ENCODE results near the gene NHSL2. TPM values are rescaled to one million over a fixed set of nuclear protein-coding genes. Genes with fewer than 3 reads are reported as not detected.

Gene NHSL2
- total RNA-seq, 2 experiments from 2014 or later, result 0.50 to 0.70 TPM

- ChIA-PET POLR2A (no interaction called here), CTCF (interaction anchor here (1.6 kb wide), 1 partner anchor 58 kb away, joined by 3 read pairs; no protein-coding TSS in a partner anchor)
- Mint-ChIP-seq H3K36me3 (ENCODE audit: low read depth) (no peaks in the 10 kb centered on the region), H3K4me1 (ENCODE audit: low read depth) (peaks cover 5% of the 10 kb centered on the region), H3K9me3 (ENCODE audit: insufficient read depth) (no peaks in the 10 kb centered on the region), H3K4me3 (no peak overlapping the region), H3K27me3 (ENCODE audit: low read depth) (peaks cover 22% of the 10 kb centered on the region), H3K27ac (no peak overlapping the region)
- DNase-seq, result no peak
- no peak for ATAC-seq
Measured at GRCh38 chrX:72079607-72080006, 169.0 kb downstream of the NHSL2 start.

GRCh38 chrX:72080150-72080549 lies 169.5 kb downstream of the NHSL2 start:
- Mint-ChIP-seq H3K9me3 (ENCODE audit: insufficient read depth) (no peaks in the 10 kb centered on the region), H3K4me3 (no peak overlapping the region), H3K4me1 (ENCODE audit: low read depth) (peaks cover 5% of the 10 kb centered on the region), H3K36me3 (ENCODE audit: low read depth) (no peaks in the 10 kb centered on the region), H3K27me3 (ENCODE audit: low read depth) (peaks cover 21% of the 10 kb centered on the region), H3K27ac (no peak overlapping the region)
- ChIA-PET POLR2A (no interaction called here), CTCF (interaction anchor here (1.6 kb wide), 1 partner anchor 59 kb away, joined by 3 read pairs; no protein-coding TSS in a partner anchor)
- no peak for DNase-seq
- ATAC-seq, result no peak

- peaks cover 5% of the 10 kb centered on the region for H3K4me1 Mint-ChIP-seq (ENCODE audit: low read depth)
- no peaks in the 10 kb centered on the region for H3K36me3 Mint-ChIP-seq (ENCODE audit: low read depth)
- H3K4me3 Mint-ChIP-seq, result no peak overlapping the region
- peaks cover 23% of the 10 kb centered on the region for H3K27me3 Mint-ChIP-seq (ENCODE audit: low read depth)
- DNase-seq (no peak), ATAC-seq (no peak)
- CTCF ChIA-PET, result interaction anchor here (1.6 kb wide), 1 partner anchor 60 kb away, joined by 3 read pairs; no protein-coding TSS in a partner anchor
- POLR2A ChIA-PET, result no interaction called here
- no peaks in the 10 kb centered on the region for H3K9me3 Mint-ChIP-seq (ENCODE audit: insufficient read depth)
- no peak overlapping the region for H3K27ac Mint-ChIP-seq
Measured at GRCh38 chrX:72080800-72081199, 170.2 kb downstream of the NHSL2 start.

- no peaks in the 10 kb centered on the region for H3K36me3 Mint-ChIP-seq (ENCODE audit: low read depth)
- POLR2A ChIA-PET, result no interaction called here
- H3K4me3 Mint-ChIP-seq, result no peak overlapping the region
- H3K27ac Mint-ChIP-seq, result no peak overlapping the region
- peaks cover 24% of the 10 kb centered on the region for H3K27me3 Mint-ChIP-seq (ENCODE audit: low read depth)
- H3K4me1 Mint-ChIP-seq (ENCODE audit: low read depth), result peaks cover 5% of the 10 kb centered on the region
- CTCF ChIA-PET, result no interaction called here
- DNase-seq, result no peak
- no peaks in the 10 kb centered on the region for H3K9me3 Mint-ChIP-seq (ENCODE audit: insufficient read depth)
- ATAC-seq, result no peak
Measured at GRCh38 chrX:72081605-72082320, 171.1 kb downstream of the NHSL2 start.

GRCh38 chrX:72083291-72083690 lies 172.6 kb downstream of the NHSL2 start:
- DNase-seq (no peak), ATAC-seq (no peak)
- ChIA-PET POLR2A (no interaction called here), CTCF (no interaction called here)
- H3K9me3 Mint-ChIP-seq (ENCODE audit: insufficient read depth), result no peaks in the 10 kb centered on the region
- no peak overlapping the region for H3K27ac Mint-ChIP-seq
- peaks cover 29% of the 10 kb centered on the region for H3K27me3 Mint-ChIP-seq (ENCODE audit: low read depth)
- no peak overlapping the region for H3K4me3 Mint-ChIP-seq
- peaks cover 2% of the 10 kb centered on the region for H3K4me1 Mint-ChIP-seq (ENCODE audit: low read depth)
- H3K36me3 Mint-ChIP-seq (ENCODE audit: low read depth), result no peaks in the 10 kb centered on the region

- Mint-ChIP-seq H3K4me1 (ENCODE audit: low read depth) (no peaks in the 10 kb centered on the region), H3K4me3 (no peak overlapping the region), H3K27me3 (ENCODE audit: low read depth) (peaks cover 29% of the 10 kb centered on the region), H3K36me3 (ENCODE audit: low read depth) (no peaks in the 10 kb centered on the region), H3K27ac (no peak overlapping the region), H3K9me3 (ENCODE audit: insufficient read depth) (no peaks in the 10 kb centered on the region)
- ChIA-PET POLR2A (no interaction called here), CTCF (no interaction called here)
- DNase-seq (no peak), ATAC-seq (no peak)
Measured at GRCh38 chrX:72084114-72084513, 173.5 kb downstream of the NHSL2 start.

- peaks cover 35% of the 10 kb centered on the region for H3K27me3 Mint-ChIP-seq (ENCODE audit: low read depth)
- no peaks in the 10 kb centered on the region for H3K36me3 Mint-ChIP-seq (ENCODE audit: low read depth)
- no peak overlapping the region for H3K27ac Mint-ChIP-seq
- ChIA-PET POLR2A (no interaction called here), CTCF (no interaction called here)
- no peak overlapping the region for H3K4me3 Mint-ChIP-seq
- H3K9me3 Mint-ChIP-seq (ENCODE audit: insufficient read depth), result no peaks in the 10 kb centered on the region
- no peak for ATAC-seq
- no peak for DNase-seq
- H3K4me1 Mint-ChIP-seq (ENCODE audit: low read depth), result no peaks in the 10 kb centered on the region
Measured at GRCh38 chrX:72086995-72087394, 176.3 kb downstream of the NHSL2 start.

GRCh38 chrX:72088761-72089160 lies 178.1 kb downstream of the NHSL2 start:
- DNase-seq, result no peak
- POLR2A ChIA-PET, result no interaction called here
- Mint-ChIP-seq H3K36me3 (ENCODE audit: low read depth) (no peaks in the 10 kb centered on the region), H3K27ac (no peak overlapping the region), H3K4me3 (no peak overlapping the region), H3K9me3 (ENCODE audit: insufficient read depth) (no peaks in the 10 kb centered on the region), H3K4me1 (ENCODE audit: low read depth) (no peaks in the 10 kb centered on the region), H3K27me3 (ENCODE audit: low read depth) (peaks cover 42% of the 10 kb centered on the region)
- no peak for ATAC-seq
- CTCF ChIA-PET, result no interaction called here

GRCh38 chrX:72089254-72089653 lies 178.6 kb downstream of the NHSL2 start:
- no peak for DNase-seq
- ATAC-seq, result no peak
- CTCF ChIA-PET, result no interaction called here
- no peaks in the 10 kb centered on the region for H3K9me3 Mint-ChIP-seq (ENCODE audit: insufficient read depth)
- H3K4me1 Mint-ChIP-seq (ENCODE audit: low read depth), result no peaks in the 10 kb centered on the region
- no peak overlapping the region for H3K4me3 Mint-ChIP-seq
- POLR2A ChIA-PET, result no interaction called here
- H3K27ac Mint-ChIP-seq, result no peak overlapping the region
- no peaks in the 10 kb centered on the region for H3K36me3 Mint-ChIP-seq (ENCODE audit: low read depth)
- peaks cover 41% of the 10 kb centered on the region for H3K27me3 Mint-ChIP-seq (ENCODE audit: low read depth)

GRCh38 chrX:72094894-72095293 lies 184.2 kb downstream of the NHSL2 start:
- ChIA-PET POLR2A (no interaction called here), CTCF (interaction anchor here (0.6 kb wide), 1 partner anchor 1885 kb away, joined by 3 read pairs; no protein-coding TSS in a partner anchor)
- no peak overlapping the region for H3K27ac Mint-ChIP-seq
- DNase-seq (peak; percentile 49), ATAC-seq (peak; percentile 81)
- no peaks in the 10 kb centered on the region for H3K9me3 Mint-ChIP-seq (ENCODE audit: insufficient read depth)
- no peak overlapping the region for H3K4me3 Mint-ChIP-seq
- H3K4me1 Mint-ChIP-seq (ENCODE audit: low read depth), result peaks cover 4% of the 10 kb centered on the region
- H3K27me3 Mint-ChIP-seq (ENCODE audit: low read depth), result peaks cover 54% of the 10 kb centered on the region
- H3K36me3 Mint-ChIP-seq (ENCODE audit: low read depth), result no peaks in the 10 kb centered on the region

- H3K27ac Mint-ChIP-seq, result no peak overlapping the region
- no peaks in the 10 kb centered on the region for H3K9me3 Mint-ChIP-seq (ENCODE audit: insufficient read depth)
Measured at GRCh38 chrX:72095370-72095769, 184.7 kb downstream of the NHSL2 start.

GRCh38 chrX:72097098-72097497 lies 186.5 kb downstream of the NHSL2 start:
- ChIA-PET CTCF (no interaction called here), POLR2A (no interaction called here)
- Mint-ChIP-seq H3K4me1 (ENCODE audit: low read depth) (peaks cover 26% of the 10 kb centered on the region), H3K27ac (no peak overlapping the region), H3K4me3 (no peak overlapping the region), H3K27me3 (ENCODE audit: low read depth) (peaks cover 48% of the 10 kb centered on the region), H3K9me3 (ENCODE audit: insufficient read depth) (no peaks in the 10 kb centered on the region), H3K36me3 (ENCODE audit: low read depth) (no peaks in the 10 kb centered on the region)
- DNase-seq, result no peak
- no peak for ATAC-seq

More at GRCh38 chrX:72095370-72095769, 184.7 kb downstream of the NHSL2 start:
- Mint-ChIP-seq H3K4me1 (ENCODE audit: low read depth) (peaks cover 9% of the 10 kb centered on the region), H3K4me3 (no peak overlapping the region), H3K27me3 (ENCODE audit: low read depth) (peaks cover 59% of the 10 kb centered on the region), H3K36me3 (ENCODE audit: low read depth) (no peaks in the 10 kb centered on the region)
- POLR2A ChIA-PET, result no interaction called here
- ATAC-seq (no peak), DNase-seq (no peak)
- CTCF ChIA-PET, result interaction anchor here (0.6 kb wide), 1 partner anchor 1885 kb away, joined by 3 read pairs; no protein-coding TSS in a partner anchor

Measured in activated CD8-positive, alpha-beta T cell treated with anti-CD3 and anti-CD28 coated beads, Interleukin-2, amount 10 ng/mL, durations not matched to agents 7 days and 5 days (primary cell).